GM15510 (cell line): ENCODE data around the gene MPP2.

Experiments used
- POLR2A ChIP-seq: IDR thresholded peaks from 3 replicates; pipeline ENCODE4 v1.6.1; 2011; ENCODE audit warnings: borderline replicate concordance; ENCODE audit not compliant: insufficient read length; ENCODE audit errors: extremely low read depth

Gene MPP2

DNA sequence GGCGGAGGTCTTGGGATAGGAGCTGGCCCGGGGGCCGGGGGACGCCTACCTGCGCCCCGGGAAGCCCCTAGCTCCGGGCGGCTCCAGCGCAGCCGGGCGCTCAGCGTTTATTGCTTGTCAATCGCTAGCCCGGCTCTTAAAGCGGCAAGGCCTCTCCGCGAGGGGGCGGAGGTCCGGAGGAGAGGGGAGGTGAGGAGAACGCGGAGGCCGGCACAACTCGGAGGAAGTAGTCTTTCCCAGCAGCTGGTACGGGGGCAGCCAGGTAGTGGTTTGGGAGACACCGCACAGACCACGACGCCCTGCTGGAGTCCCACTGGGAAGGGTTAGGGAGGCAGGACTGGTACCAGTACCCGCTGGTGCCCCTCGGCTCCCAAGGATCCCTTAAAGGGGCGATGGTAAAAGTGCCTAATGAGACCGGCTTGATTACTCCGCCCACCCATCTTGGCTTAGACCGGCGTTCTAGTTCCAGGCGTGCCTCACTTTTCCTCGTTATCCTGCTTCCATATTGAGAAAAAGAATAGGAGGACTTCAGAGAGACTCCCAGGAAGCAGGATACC lies at the start of gene MPP2:
Gene MPP2, minus strand, starts transcription at position 112 of the 557 bp plus-strand sequence. CDS start 3,076 bp downstream, outside the sequence.
- no peak for TF ChIP-seq POLR2A

DNA sequence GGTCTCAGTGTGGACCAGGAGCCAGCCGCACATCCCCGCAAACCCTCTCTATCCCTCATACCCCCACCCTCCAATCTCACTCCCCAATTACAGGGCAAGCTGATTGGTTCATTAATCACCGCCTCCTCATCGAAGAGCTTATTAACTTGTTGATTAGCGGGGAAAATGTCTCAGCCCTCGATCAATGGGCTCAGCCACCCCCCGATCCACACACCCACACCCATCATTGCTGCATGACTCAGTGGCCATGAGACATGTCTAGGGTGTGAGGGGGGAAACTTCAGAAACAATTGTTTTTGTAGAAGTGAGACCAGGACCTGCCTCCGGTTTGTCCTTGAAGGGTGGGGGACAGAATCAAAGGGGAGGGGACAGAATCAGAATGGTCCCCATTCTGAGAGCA lies 48.9 kb upstream of the MPP2 start:
- no peak for TF ChIP-seq POLR2A

DNA sequence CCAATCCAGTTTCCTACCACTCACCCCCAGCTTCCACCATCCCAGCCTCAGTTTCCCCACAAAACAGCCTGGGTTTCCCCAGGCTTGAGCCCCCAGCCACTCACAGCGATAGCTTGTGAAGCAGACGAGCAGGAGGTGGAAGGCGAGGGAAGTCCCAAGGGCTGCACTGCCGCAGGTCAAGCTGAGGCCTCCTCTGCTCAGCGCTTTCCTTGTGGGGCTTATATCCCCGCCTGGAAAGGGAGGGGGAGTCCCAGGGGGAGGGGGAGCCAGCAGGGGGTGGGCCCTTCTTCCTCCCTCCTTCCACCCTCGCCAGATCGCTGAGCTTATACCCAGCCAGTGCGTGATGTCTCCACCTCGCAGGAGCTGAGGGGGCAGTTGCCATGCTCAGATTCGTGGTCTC lies 46.4 kb upstream of the MPP2 start, which contains the start of gene PYY:
Gene PYY, minus strand, starts transcription at position 195 of the 400 bp plus-strand sequence. CDS start 457 bp downstream, outside the sequence.
- no peak for TF ChIP-seq POLR2A

GRCh38 chr17:43952724-43953666 lies 45.7 kb upstream of the MPP2 start:
- no peak for TF ChIP-seq POLR2A

GRCh38 chr17:43952351-43952723 lies 45.0 kb upstream of the MPP2 start:
- no peak for TF ChIP-seq POLR2A

- no peak for TF ChIP-seq POLR2A
These were observed 44.4 kb upstream of the MPP2 start for GRCh38 chr17:43951750-43952149.

- no peak for TF ChIP-seq POLR2A
These were observed 43.2 kb upstream of the MPP2 start for GRCh38 chr17:43950554-43950953.

- no peak for TF ChIP-seq POLR2A
These were observed 42.4 kb upstream of the MPP2 start for GRCh38 chr17:43949781-43950180.

DNA sequence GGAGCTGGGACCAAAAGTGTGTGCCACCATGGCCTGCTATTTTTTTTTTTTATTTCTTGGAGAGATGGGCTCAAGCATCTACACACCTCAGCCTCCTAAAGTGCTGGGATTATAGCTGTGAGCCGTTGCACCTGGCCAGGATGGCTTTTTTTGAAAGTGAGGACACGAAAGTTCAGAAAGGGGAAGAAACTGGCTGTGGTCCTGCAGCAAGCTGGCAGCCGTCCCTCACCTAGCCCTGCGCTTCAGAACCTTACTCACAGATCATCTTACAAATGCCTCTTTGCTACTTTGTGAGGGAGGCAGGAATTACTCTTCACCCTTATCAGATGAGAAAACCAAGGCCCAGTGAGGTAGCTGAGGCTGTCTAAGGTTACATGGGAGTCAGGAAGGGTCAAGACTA lies 39.4 kb upstream of the MPP2 start:
- TF ChIP-seq POLR2A, result no peak

DNA sequence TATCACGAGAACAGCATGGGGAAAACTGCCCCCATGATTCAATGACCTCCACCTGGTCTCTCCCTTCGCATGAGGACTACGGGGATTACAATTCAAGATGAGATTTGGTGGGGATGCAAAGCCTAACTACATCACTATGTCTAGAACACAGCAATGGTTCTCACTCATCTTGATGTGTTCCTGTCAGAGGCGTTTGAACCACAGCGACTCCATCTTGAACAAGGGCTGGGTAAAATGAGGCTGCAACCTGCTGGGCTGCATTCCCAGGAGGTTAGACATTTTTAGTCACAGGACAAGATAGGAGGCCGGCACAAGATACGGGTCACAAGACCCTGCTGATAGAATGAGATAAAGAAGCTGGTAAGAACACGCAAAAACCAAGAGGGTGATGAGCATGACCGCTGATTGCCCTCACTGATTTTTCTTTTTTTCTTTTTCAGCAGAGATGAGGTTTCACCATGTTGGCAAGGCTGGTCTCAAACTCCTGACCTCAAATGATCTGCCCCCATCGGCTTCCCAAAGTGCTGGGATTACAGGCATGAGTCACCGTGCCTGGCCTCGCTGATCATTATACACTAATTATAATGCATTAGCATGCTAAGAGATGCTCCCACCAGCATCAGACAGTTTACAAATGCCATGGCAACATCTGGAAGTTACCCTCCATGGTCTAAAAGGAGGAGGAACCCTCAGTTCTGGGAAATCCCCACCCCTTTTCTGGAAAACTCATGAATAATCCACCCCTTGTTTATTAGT lies 37.9 kb upstream of the MPP2 start:
- TF ChIP-seq POLR2A, result no peak

GRCh38 chr17:43942051-43942685 lies 34.8 kb upstream of the MPP2 start, which contains the start of gene PPY:
TSS of gene PPY (minus strand) at chr17:43942476. CDS start at chr17:43941654, 822 bp downstream.
- TF ChIP-seq POLR2A, result no peak

GRCh38 chr17:43940630-43941029 lies 33.3 kb upstream of the MPP2 start:
- TF ChIP-seq POLR2A, result no peak

- TF ChIP-seq POLR2A, result no peak
These were observed 32.5 kb upstream of the MPP2 start for GRCh38 chr17:43939886-43940285.

DNA sequence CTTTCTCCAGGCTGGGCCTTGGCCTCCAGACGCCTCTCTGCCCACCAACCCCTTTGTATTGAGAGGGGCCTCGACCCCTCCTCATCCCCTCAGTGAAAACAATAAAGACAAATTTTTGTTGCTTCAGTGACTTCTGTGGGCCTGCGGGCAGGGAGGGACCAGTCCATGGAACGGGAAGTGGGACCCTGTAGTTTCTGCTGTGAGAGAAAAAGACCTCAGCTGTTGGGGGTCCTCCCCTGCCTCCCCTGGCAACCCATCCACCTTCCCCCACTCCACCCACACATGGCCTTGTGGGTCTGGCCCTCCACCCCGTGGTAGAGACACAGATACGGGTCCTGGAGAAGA lies 31.5 kb upstream of the MPP2 start:
- TF ChIP-seq POLR2A, result no peak

GRCh38 chr17:43936434-43936833 lies 29.1 kb upstream of the MPP2 start:
- TF ChIP-seq POLR2A, result no peak
